ENCODE measurements around the gene PDE4D.

DNA sequence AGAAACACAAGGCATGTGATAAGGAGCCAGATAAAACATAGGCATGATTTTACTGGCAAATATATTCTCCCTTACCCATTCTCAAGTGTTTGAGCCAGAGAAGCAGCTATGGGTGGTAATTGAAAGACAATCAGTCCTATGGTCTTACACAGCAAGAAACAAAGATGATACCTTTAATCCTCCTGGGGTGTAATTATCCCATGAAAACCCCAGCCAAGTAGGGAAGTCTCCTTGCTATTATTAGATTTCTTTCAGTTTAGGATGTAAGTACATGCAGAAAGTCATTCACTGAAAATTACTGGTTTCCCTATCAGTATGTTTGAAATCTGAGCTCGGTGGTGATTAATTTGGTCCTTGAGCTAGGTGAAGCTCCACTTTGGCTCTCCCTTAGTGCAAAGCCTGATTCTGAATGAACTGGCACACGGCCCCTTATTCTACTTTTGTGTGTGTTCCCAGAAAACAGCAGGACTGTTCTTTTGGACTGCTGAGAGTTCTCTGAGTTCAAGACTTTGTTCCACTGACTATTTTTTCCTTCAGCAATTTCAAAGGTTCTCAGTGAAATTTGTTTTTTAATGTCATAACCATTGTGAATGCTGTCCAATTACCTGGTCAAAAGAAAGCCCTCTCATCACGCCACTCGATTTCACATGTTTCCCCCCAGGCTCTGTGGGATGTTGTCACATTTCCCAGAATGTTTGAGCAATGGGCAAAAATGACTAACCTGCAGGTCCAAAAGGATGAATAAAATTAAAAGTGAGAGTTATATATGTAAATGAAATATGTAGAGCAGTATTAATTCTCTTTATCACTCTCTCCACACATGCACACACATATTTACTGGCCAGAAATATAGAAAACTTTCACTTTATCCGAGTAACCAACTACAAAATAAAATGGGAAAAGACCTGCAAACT is 967.6 kb downstream of the PDE4D start:
- TF ChIP-seq, protein P1, sequence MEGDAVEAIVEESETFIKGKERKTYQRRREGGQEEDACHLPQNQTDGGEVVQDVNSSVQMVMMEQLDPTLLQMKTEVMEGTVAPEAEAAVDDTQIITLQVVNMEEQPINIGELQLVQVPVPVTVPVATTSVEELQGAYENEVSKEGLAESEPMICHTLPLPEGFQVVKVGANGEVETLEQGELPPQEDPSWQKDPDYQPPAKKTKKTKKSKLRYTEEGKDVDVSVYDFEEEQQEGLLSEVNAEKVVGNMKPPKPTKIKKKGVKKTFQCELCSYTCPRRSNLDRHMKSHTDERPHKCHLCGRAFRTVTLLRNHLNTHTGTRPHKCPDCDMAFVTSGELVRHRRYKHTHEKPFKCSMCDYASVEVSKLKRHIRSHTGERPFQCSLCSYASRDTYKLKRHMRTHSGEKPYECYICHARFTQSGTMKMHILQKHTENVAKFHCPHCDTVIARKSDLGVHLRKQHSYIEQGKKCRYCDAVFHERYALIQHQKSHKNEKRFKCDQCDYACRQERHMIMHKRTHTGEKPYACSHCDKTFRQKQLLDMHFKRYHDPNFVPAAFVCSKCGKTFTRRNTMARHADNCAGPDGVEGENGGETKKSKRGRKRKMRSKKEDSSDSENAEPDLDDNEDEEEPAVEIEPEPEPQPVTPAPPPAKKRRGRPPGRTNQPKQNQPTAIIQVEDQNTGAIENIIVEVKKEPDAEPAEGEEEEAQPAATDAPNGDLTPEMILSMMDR (IDR thresholded peaks at IDR 0.05), result no peak
- TF ChIP-seq POLR2A (IDR thresholded peaks at IDR 0.05), result no peak

Data from right lobe of liver (tissue), 4 donors.